GM18520 (cell line): ENCODE results near the gene USP21.

Experiments used
- ATAC-seq: cut with Tn5 transposase; IDR thresholded peaks from one replicate; pipeline ENCODE4 v1.9.1; 2021; ENCODE audit not compliant: unreplicated experiment

USP21 gene

GRCh38 chr1:161215076-161215475, 55.8 kb downstream of the USP21 start, which contains the start of gene FCER1G:
TSS of gene FCER1G (plus strand) at chr1:161215295. CDS start at chr1:161215322, 27 bp downstream.
- ATAC-seq: no peak
